Left ventricle myocardium inferior (tissue), 1 donor: ENCODE measurements around the gene TMSB4X. TPM values are rescaled to one million over a fixed set of nuclear protein-coding genes. Genes with fewer than 3 reads are reported as not detected.
A peak's percentile ranks its signal among the peaks of the same experiment; 100 is the strongest.

Experiments
- DNase-seq: peaks from one replicate; pipeline ENCODE4 v3.0.0-alpha.2; 2020
- H3K27ac ChIP-seq: fragments of 200-600 bp; replicated peaks from 2 replicates; pipeline ENCODE4 v1.8.0; 2021
- H3K27me3 ChIP-seq: fragments of 200-600 bp; 2 replicates; pipeline ENCODE4 v1.8.0; 2021; ENCODE audit warnings: low read depth
- H3K36me3 ChIP-seq: fragments of 200-600 bp; 2 replicates; pipeline ENCODE4 v1.8.0; 2021
- H3K4me1 ChIP-seq: fragments of 200-600 bp; 2 replicates; pipeline ENCODE4 v1.8.0; 2021
- H3K4me3 ChIP-seq: fragments of 200-600 bp; 2 replicates; pipeline ENCODE4 v1.8.0; 2021; ENCODE audit warnings: mild to moderate bottlenecking, moderate library complexity
- H3K9me3 ChIP-seq: fragments of 200-600 bp; replicated peaks from 2 replicates; pipeline ENCODE4 v1.8.0; 2021
- CTCF ChIP-seq: fragments of 200-600 bp; IDR thresholded peaks from 2 replicates; pipeline ENCODE4 v1.8.0; 2021; ENCODE audit warnings: antibody characterized with exemption, mild to moderate bottlenecking, borderline replicate concordance
- intact Hi-C: fragments of 100-400 bp; cut with micrococcal nuclease; formaldehyde crosslinking; loops from one replicate; pipeline ENCODE4 v1.11.0; 2022
- total RNA-seq: library from RNA; stranded (reverse); fragmentation: NEBNext Ultra II Directional; extraction: Animal tissue kit (Norgen Biotek cat#: 25700); gene quantifications from one replicate; pipeline ENCODE4 v1.2.1, GENCODE V29; 2021
- donor health status: DM: no; HTN: yes; CAD: no; lungs with severe emphysema.

The TMSB4X gene
- total RNA-seq, 1 donor from 2014 or later: 955 TPM

GRCh38 chrX:12989461-12989860 lies 14.6 kb downstream of the TMSB4X start:
- no peak for DNase-seq
- Histone ChIP-seq H3K9me3 (no peaks in the 10 kb centered on the region), H3K4me3 (no peak overlapping the region), H3K27me3 (no peaks in the 10 kb centered on the region), H3K36me3 (no peaks in the 10 kb centered on the region), H3K27ac (peak overlapping the region; percentile 42), H3K4me1 (peaks cover 17% of the 10 kb centered on the region)
- no peak for TF ChIP-seq CTCF
- intact Hi-C loops: no loop called here

GRCh38 chrX:12991575-12991974 lies 16.7 kb downstream of the TMSB4X start:
- peaks cover 17% of the 10 kb centered on the region for H3K4me1 ChIP-seq
- intact Hi-C loops: no loop called here
- H3K27me3 ChIP-seq: no peaks in the 10 kb centered on the region
- H3K36me3 ChIP-seq: no peaks in the 10 kb centered on the region
- H3K9me3 ChIP-seq: no peaks in the 10 kb centered on the region
- no peak for TF ChIP-seq CTCF
- no peak for DNase-seq
- H3K27ac ChIP-seq: no peak overlapping the region
- no peak overlapping the region for H3K4me3 ChIP-seq

GRCh38 chrX:12992544-12993118 lies 17.7 kb downstream of the TMSB4X start:
- no peak for TF ChIP-seq CTCF
- H3K27me3 ChIP-seq: no peaks in the 10 kb centered on the region
- H3K9me3 ChIP-seq: no peaks in the 10 kb centered on the region

GRCh38 chrX:12993826-12994225 lies 18.9 kb downstream of the TMSB4X start:
- intact Hi-C loops: no loop called here
- H3K4me1 ChIP-seq: peaks cover 21% of the 10 kb centered on the region
- no peak for TF ChIP-seq CTCF
- H3K4me3 ChIP-seq: no peak overlapping the region
- no peaks in the 10 kb centered on the region for H3K36me3 ChIP-seq
- DNase-seq: no peak
- no peak overlapping the region for H3K27ac ChIP-seq
- no peaks in the 10 kb centered on the region for H3K9me3 ChIP-seq
- no peaks in the 10 kb centered on the region for H3K27me3 ChIP-seq

More at GRCh38 chrX:12992544-12993118, 17.7 kb downstream of the TMSB4X start:
- intact Hi-C loops: no loop called here
- Histone ChIP-seq H3K27ac (peak overlapping the region; percentile 30), H3K4me1 (peaks cover 21% of the 10 kb centered on the region), H3K36me3 (no peaks in the 10 kb centered on the region), H3K4me3 (no peak overlapping the region)
- DNase-seq: no peak

GRCh38 chrX:12994321-12994720 lies 19.4 kb downstream of the TMSB4X start:
- no peak for TF ChIP-seq CTCF
- Histone ChIP-seq H3K36me3 (no peaks in the 10 kb centered on the region), H3K4me1 (peaks cover 16% of the 10 kb centered on the region), H3K27ac (no peak overlapping the region), H3K27me3 (no peaks in the 10 kb centered on the region), H3K9me3 (no peaks in the 10 kb centered on the region), H3K4me3 (no peak overlapping the region)
- intact Hi-C loops: no loop called here
- no peak for DNase-seq
